H4 (cell line): ENCODE results near the gene ACR. TPM values are rescaled to one million over a fixed set of nuclear protein-coding genes. Genes with fewer than 3 reads are reported as not detected.

Experiments
- DNase-seq: peaks from one replicate; pipeline ENCODE4 v3.0.0-alpha.2; 2015; ENCODE audit warnings: low spot score
- total RNA-seq: library from RNA; depleted of rRNA; stranded (reverse); fragments of >200 nt; shearing (Covaris generic); gene quantifications from 2 replicates; pipeline ENCODE4 v1.2.3, GENCODE V29; 2014

ACR gene
- total RNA-seq, 1 experiment from 2014 or later = not detected

DNA sequence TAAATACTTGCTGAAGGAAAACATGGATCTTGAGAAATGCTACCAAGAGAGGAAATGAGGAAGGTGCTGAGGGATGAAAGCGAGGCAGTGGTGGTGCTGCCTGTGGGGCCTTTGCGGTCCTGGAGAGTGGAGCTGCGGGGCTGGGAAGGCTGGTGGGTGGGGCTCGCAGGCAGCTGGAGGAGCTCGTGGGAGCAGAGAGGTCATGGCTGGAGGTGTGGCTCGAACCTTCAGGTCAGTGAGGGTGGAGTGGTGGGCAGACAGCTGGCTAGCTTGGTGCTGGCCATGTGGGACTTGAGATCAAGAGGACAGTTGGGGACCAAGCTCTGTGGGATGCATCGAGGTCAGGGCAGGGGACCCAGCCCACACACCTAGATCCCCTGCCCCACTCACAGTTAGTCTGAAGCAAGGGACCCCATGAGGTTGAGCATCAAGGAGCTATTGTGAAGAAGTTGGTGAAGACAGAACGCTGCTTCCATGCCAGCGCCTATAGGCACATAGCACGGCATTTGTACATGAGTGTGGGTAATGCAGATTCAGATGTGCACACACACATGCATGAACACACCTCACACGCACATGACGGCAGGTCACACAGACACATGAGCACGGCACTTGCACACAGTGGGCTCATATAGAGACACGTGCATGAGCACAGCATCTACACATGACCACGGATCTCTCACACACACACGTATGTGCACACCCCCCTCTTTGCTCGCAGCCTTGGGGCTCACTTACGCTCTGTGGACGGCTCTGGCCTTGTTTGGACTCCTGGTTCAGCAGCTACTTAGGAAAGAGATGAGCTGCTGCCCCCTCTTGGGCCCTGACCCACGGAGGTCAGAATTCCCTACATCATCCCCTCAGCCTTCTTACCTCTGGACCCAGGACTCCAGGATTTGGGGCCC, 34.9 kb upstream of the ACR start:
- no peak for DNase-seq

DNA sequence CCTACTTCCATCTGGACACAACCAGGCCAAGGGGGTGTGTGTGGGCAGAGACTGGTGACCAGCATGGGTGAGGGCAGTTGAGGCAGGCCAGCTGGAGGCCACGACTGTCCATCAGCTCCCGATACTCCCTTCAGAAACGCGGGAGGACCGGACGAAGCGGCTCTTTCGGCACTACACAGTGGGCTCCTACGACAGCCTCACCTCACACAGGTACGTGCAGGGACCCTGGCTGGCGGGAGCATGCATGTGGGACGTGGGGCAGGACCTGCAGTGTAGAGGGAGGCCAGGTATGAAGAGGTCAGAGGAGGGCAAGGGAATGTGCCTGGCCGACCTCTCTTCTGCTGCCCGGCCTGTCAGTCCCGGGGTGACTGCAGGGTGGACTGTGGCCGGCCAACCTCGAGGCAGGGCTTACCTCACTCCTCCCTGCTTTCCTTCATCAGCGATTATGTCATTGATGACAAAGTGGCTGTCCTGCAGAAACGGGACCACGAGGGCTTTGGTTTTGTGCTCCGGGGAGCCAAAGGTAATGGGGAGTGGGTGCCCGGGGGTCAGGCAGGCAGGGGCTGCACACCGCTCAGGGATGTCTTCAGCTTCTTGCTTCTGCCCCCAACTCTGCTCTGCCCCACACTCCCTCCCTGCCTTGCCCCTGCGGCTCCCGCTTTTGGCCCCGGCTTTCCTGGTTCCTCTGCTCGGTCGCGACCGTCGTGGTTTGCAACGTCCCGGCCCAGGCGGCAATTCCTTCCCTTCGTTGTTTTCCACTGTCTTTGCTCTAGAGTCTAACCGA, 34.1 kb upstream of the ACR start:
- no peak for DNase-seq

DNA sequence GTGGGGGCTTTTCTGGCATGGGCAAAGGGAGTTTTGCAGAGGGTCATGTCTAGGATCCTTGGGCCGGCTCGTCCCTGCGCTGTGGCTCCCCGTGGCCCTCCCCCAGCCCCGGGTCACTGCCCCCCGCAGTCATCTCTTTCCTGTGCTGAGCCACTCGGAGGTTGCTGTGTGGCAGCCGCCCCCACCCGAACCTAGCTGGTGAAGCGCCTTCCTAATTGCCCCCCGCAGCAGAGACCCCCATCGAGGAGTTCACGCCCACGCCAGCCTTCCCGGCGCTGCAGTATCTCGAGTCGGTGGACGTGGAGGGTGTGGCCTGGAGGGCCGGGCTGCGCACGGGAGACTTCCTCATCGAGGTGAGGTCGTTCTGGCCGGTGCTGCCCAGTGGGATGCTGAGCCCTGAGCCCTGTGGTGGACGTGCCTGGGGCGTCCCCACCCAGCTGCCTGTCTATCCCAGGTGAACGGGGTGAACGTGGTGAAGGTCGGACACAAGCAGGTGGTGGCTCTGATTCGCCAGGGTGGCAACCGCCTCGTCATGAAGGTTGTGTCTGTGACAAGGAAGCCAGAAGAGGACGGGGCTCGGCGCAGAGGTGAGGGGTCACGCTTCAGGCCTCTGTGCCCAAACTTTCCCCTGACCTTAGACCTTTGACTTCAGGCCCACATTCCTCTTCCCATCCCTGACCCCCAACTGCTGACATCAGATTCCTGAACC, 33.3 kb upstream of the ACR start:
- no peak for DNase-seq

DNA sequence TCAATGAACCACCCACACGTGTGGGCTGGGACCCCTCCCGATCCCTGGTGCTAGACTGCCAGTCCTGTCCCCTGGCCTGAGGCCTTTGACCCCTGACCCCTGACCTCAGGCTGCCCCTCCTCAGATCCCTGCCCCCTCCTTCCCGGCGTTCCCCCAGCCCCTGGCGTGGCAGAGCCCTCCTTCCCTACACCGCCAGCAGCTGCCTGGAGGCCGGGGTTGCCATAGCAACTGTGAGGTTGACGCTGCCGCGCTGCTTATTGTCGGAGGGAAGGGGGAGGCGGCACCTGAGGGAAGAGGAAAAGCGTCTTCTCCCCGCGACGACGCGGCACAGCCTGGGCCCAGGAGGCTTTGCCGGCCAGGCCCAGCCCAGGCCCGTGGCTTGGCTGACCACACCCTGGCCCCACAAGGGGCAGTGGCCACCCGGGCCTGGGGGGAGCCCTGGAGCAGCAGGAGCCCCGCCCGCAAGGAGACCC, 32.7 kb upstream of the ACR start:
- DNase-seq = no peak

DNA sequence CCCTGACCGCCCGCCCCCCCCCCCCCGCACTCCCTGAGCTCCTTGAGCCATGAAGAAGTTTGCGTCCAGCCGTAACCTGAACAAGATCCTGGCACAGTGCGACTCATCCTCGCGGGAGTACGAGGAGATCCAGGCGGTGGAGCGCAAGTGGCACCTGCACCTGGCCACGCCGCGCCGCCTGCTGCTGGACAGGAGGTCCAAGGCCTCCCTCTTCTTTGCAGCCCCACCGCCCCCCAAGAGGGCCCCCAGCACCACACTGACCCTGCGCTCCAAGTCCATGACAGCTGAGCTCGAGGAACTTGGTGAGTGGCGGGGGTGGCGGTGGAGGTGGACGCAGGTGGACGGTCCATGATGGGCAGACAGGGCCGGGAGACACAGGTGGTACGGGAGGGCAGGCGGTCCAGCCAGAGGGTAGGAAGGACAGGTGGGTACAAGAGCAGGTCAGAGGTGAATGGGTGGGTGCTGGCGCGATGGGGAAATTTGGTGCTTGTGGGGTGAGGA, 32.1 kb upstream of the ACR start:
- no peak for DNase-seq

DNA sequence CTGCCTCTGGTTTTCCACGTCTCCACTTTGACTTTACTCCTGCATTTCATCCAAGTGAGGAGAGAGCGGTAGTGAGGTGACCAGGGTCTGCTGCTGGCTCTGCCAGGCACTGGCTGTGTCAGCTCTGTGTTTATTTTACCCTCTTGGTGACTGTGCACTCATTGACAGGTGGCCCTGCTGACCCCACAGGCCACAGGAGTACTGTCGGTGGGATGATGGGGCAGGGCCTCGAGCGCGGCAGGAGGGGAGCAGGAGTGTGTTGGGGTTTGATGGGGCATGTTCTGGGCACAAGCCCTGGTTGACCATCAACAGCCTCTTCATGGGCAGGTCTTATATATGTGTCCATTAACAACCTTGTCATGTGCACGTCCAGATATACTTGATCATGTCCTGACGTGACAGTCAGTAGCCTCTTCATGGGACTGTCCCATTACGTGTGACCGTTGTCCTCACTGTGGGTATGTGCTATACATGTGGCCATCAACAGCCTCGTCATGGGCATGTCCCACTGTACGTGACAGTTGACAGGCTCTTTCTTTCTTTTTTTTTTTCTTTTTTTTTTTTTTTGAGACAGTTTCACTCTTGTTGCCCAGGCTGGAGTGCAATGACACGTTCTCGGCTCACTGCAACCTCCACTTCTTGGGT, 31.4 kb upstream of the ACR start:
- DNase-seq = no peak

DNA sequence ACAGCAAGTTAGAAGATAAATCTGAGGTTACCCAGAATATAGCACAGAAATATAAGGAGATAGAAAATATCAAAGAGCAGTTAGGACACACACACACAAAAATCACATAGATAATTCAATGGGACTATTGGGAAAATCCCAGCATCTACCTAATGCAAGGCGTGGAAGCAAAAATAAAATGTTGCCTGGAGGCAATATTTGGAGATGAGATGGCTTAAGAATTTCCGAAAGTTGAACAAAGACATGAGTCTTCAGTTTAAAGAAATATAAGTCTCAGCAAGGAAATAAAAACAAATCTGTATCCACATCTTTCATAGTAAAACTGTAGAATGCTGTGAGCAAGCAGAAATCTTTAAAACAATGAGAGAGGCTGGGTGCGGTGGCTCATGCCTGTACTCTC, 29.5 kb upstream of the ACR start:
- DNase-seq = no peak

DNA sequence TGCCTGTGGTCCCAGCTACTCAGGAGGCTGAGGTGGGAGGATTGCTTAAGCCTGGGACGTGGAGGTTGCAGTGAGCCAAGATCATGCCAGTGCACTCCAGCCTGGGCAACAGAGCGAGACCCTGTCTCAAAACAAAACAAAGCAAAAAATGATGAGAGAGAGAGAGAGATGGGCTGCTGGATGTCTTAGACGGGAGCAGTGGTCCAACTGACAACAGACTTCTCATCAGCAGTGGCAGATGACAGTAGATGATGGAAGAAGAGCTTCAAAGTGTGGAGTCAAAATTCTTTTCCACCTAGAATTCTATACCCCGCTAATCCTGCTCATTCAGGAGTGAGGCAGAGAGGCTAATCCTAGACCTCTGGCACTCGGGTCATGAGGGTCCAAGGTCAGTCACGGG, 29.0 kb upstream of the ACR start:
- DNase-seq = no peak

DNA sequence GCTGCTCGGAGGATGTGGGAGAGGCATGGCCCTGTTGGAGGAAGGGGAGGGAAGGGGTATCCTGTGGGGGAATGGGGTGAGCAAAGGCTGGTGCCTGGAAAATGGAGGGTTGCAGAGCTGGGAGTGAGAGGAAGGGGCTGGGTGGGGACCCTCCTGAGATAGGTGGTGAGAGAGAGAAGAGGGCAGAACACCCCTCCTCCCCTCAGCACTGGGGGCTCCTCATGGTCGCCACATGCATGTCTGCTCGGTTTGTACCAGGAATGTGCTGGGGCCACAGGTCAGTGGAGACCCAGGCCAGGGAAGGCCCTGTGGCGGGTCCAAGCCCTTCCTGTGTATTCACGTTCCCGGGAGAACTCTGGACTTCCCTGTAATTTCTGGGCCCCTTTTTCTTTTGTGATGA, 27.8 kb upstream of the ACR start:
- DNase-seq = no peak

DNA sequence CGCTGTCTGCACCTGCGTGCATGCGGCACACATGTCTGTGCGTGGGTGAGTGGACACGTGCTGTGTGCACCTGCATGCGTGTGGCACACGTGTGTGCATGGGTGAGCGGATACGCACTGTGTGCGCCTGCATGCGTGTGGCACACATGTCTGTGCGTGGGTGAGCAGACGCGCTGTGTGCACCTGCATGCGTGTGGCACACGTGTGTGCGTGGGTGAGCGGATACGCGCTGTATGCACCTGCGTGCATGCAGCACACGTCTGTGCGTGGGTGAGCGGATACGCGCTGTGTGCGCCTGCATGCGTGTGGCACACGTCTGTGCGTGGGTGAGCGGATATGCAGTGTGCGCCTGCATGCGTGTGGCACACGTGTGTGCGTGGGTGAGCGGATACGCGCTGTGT, 27.1 kb upstream of the ACR start:
- DNase-seq = no peak

DNA sequence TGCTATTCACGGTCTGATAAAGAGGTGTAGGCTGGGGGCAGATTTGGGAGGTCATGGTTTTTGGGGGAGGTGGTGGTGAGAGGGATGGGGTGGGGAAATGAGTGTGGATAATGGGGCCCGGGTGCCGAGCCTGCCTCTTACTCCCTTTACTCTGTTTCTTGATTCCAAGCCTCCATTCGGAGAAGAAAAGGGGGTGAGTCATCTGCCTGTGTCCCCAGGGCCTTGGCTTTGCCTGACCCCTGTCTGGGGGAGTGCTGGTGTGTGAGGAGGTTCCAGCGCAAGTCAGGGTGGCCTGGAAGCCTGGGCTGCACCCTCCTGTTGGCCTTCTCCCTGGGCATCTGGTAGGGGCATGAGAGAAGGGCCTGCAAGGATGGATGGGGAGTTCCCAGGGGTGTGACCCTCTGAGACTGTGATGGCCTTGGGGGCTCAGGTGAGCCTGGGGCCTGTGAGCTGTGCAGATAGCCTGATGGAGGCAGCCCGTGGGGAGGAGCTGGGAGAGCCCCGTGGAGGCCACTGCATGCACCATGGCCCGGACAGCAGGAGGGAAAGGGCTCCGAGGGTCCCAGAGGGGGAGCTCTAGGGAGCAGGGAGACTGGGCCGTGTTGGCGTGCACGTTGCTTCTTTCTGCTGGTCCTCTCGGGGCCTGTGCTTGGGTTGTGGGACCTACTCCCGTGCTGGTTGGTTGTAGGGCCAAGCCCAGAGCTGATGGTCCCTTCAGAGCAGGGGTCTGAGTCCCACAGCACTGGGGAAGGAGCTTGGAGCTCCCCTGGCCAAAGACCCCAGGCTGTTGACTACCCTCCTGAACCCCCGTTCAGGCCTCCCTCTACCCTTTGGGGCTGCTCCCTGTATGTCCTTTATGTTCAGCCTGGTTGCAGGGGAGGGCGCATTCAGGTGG, 26.3 kb upstream of the ACR start:
- DNase-seq = no peak

DNA sequence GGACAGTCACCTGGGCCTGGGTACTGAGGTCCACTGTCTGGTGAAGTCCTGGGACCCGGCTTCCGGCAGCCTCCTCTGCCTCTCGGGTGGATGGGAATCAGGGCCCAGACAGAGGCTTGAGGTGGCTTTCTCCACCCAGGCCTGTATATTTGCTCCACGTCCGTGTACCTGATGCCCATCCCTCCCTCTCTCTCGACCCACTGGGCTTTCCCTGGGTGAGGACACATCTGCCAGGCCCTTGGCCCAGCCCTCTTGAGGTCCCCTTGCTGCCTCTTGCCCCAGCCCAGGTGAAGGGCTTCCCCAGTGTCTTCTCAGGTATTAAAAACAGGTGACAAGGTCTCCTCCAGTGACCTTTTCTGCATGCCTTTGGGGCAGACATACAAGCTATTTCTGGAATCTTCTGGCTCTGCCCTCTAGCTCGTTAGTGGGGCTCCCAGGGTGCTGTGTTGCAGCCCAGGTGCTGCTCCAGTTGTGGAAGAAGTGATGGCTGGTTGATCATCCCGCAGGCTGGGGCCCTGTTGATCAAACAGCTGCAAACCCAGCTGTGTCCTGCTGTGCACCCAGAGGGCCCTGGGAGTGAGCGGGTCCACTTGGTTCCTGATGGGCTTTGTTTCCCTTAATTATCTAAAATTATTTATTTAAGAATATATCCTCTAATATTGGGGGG, 25.5 kb upstream of the ACR start:
- no peak for DNase-seq

DNA sequence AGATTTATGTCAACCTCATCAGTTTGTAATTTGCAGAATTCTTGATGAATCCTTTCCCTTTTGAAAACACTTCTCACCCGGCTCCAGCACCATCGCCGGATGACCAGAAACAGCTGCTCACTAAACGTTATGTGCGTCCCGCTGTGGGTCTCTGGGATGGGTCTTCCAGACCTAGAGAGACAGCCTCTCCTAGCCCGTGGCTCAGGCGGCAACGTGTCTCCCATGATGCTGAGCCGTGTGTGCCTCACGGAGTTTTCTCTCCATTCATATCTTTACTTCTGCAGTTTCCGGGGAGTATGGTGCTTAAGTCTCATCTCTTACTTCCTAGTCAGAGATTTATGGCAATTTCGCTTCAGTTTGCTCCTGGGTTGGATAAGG, 25.0 kb upstream of the ACR start:
- DNase-seq = no peak

DNA sequence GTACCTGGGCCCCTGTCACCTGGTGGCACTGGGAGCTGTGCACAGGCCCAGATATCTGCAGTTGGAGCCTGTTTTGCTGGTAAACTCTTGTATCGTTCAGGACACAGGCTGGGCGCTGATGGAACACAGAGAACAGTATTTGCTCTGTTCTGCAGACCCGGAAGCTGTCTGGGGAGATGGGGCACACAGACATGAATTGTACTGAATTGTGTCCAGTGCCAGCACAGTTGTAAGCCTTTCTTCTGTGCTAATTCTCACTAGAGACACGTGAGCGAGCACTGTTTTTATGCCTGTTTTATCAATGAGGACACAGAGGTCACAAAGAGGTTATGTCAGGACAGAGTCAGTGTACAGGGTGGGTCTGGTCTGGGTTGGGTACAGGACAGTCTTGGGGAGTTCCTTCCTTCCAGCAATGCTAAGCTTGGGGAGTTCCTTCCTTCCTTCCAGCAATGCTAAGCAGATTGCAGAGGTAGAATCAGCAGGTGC, 24.4 kb upstream of the ACR start:
- DNase-seq = no peak

DNA sequence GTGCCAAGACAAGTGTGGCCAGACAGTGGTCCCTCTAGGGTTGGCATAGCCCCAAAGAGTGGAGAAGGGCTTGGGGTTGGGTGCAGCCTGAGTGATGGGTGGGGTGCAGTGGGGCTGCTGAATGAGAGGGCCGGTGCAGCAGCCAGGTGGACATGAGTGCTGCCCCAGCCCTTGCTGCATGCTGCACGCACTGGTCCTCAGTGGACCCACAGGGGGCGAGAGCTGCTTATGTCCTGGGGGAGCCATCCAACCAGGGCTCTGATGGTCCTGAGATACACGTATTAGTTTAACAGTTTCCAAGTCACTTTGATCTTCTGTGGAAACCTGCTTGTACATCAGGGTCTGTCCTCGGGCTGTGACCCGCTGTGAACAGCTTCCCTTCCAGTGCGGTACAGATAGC, 23.9 kb upstream of the ACR start:
- no peak for DNase-seq

DNA sequence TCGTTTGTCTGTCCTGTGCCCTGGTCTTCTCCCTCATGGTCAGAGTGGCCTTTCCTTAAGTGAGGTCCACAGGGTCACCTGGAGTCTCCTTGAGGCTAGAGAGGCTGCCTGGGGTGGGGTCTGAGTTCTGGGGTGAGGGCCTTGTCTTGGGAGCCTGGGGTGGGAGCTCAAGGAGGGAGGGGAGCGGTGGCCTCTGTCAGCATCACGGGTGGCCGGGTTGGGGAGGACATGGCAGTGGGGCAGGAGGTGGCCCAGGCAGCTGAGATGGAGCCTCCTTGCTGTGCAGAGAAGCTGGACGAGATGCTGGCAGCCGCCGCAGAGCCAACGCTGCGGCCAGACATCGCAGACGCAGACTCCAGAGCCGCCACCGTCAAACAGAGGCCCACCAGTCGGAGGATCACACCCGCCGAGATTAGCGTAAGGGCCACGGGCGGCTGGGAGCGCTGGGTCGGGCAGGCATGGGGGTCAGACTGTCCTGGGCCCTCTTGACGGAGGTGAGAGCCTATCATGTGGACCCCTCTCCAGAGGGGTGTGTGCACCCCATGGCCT, 23.3 kb upstream of the ACR start:
- no peak for DNase-seq

DNA sequence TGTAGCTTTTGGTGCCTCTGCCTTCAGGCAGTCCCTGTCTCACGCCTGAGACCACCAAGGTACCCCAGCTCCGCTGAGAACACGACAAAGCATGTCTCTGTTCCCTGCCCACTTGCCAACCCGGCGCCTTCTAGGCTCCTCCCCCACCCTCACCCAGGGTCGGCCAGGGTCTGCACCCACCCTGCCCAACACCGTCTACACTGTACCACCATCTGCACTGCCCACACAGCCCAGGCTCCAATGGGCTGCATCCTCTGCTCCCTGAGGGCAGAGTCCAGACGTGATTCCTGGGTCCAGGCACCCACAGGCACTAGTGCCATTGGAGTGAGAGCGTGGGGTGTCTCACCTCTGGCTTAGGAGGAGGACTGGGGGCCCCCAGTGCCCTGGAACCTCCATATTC, 22.8 kb upstream of the ACR start:
- DNase-seq = no peak

DNA sequence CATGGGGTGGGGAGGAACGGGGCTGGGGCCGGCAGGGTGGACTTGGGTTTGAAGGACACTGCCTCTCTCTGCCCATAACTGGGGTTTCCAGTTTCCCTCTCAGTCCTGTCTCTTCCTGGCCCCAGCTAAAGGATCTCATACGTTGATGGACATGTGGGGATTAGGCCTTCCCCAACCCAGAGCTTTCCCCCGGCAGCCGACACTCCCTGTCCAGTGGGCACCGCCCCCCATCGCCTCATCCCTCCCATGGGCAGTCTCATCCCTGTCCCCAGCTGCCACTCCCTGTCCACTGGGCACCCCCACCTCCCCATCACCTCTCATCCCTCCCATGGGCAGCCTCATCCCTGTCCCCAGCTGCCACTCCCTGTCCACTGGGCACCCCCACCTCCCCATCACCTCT, 22.2 kb upstream of the ACR start:
- DNase-seq = no peak

DNA sequence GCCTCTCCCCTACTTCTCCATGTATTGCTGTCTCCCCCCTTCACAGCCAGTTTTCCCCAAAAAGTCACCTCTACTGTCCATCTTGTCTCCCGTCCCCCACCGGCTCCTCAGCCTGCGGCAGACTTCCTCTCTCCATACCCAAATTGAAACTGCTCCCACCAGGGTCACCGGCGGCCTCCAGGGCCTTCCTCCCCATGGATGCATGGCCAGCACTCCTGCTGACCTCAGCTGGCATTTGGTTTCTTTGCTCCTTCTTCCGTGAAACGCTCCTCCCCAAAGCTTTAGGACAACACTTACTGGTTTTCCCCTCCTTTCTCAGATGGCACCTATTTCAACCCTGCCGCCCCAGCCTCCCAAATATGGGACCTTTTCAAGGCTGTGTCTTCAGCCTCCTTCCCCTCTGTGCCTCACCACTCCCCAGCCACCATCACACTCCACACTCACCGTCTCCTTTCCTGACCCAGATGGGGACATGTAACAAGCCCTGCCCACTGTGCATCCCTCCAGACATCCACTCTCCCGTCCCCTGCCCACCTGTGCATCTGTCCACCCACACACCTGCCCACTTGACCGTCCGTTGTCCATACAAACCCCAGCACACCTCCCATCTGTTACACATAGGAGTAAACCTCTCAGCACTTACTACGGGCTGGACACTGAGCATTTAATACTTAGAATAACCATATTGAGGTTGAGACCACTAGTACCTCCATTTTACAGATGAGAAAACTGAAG, 21.5 kb upstream of the ACR start:
- no peak for DNase-seq
